Dendritic cell treated with granulocyte-macrophage colony-stimulating factor and Interleukin-4, amounts not matched to agents 40 ng/mL and 50 ng/mL, for 4 days (primary cell): Measurements from ENCODE around the gene ENTPD2.
"Not testable (repeated sequence)": the region's sequence is repeated elsewhere in the genome, so short reads cannot be mapped to it uniquely, and the experiment has no call there.

Experiments
- H3K27ac Mint-ChIP-seq: one replicate; pipeline ENCODE4 v1.8.0; 2022; ENCODE audit warnings: mild to moderate bottlenecking, mixed read lengths
- H3K27me3 Mint-ChIP-seq: one replicate; pipeline ENCODE4 v1.8.0; 2022; ENCODE audit warnings: mild to moderate bottlenecking, mixed read lengths
- H3K36me3 Mint-ChIP-seq: one replicate; pipeline ENCODE4 v1.8.0; 2022; ENCODE audit warnings: low read depth, mixed read lengths
- H3K4me1 Mint-ChIP-seq: one replicate; pipeline ENCODE4 v1.8.0; 2022; ENCODE audit warnings: low read depth, mixed read lengths
- H3K4me3 Mint-ChIP-seq: one replicate; pipeline ENCODE4 v1.8.0; 2022; ENCODE audit warnings: mild to moderate bottlenecking, moderate library complexity, mixed read lengths
- H3K9me3 Mint-ChIP-seq: one replicate; pipeline ENCODE4 v1.8.0; 2022; ENCODE audit warnings: mixed read lengths
- intact Hi-C: fragments of 100-400 bp; cut with micrococcal nuclease; formaldehyde crosslinking; loops from one replicate; pipeline ENCODE4 v1.15.0; 2022

The ENTPD2 gene

DNA sequence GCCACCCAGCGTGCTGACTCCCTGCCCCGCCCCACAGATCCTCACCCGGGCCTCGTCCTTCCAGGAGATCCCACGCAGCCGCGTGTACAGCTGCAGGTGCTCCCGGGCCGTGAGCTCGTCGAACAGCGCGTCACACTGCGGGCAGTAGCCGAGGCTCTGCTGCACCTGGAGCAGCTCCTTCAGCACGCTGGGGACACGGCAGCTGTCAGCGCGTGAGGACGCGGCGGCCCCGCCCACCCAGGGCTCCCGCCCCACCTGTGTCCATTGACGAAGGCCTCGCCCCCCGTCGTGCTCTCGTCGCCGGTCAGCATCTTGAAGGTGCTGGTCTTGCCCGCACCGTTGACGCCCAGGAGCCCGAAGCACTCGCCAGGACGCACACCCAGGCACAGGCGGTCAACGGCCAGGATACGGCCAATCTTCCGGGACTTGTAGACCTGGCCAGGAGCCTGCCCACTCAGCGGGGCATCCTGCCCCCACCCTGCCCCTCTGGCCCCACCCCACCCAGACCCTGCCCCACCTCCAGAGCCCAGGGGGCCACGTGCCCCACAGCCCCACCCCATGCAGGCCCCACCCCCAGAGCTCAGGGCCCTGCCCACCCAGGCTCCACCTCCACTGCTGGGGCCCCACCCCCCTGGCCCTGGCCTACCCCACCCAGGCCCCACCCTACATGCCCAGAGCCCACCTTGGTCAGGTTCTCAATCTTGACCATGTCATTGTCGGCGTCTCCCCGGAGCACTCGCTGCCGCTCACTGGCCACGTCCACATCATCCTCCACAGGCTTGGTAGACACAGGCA lies 43.7 kb downstream of the ENTPD2 start:
- no peak overlapping the region for H3K27ac Mint-ChIP-seq
- peaks cover 8% of the 10 kb centered on the region for H3K27me3 Mint-ChIP-seq
- H3K36me3 Mint-ChIP-seq = peaks cover 72% of the 10 kb centered on the region
- peaks cover 9% of the 10 kb centered on the region for H3K4me1 Mint-ChIP-seq
- intact Hi-C loops = no loop called here
- H3K9me3 Mint-ChIP-seq = peaks cover under 1% of the 10 kb centered on the region
- no peak overlapping the region for H3K4me3 Mint-ChIP-seq

DNA sequence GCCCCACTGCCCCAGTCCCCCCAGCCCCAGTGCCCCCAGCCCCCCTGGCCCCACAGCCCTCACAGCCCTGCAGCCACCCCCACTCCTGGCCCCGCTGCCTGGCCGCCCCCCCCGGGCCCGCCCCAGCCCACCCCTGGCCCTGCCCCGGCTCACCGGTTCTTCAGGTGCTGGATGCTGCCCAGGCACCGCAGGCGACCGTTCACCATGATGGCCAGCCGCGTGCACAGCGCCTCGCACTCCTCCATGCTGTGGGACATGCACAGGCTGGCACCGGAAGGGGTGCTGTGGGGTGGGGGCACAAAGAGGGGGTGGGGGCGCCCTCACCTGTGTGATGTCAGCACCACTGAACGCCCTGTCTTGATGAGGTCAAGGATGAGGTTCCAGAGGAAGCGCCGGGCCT lies 44.6 kb downstream of the ENTPD2 start:
- Mint-ChIP-seq H3K27me3 (peaks cover 8% of the 10 kb centered on the region), H3K36me3 (peaks cover 62% of the 10 kb centered on the region), H3K9me3 (peaks cover 8% of the 10 kb centered on the region), H3K27ac (no peak overlapping the region), H3K4me1 (peaks cover 9% of the 10 kb centered on the region), H3K4me3 (no peak overlapping the region)
- intact Hi-C loops = no loop called here

DNA sequence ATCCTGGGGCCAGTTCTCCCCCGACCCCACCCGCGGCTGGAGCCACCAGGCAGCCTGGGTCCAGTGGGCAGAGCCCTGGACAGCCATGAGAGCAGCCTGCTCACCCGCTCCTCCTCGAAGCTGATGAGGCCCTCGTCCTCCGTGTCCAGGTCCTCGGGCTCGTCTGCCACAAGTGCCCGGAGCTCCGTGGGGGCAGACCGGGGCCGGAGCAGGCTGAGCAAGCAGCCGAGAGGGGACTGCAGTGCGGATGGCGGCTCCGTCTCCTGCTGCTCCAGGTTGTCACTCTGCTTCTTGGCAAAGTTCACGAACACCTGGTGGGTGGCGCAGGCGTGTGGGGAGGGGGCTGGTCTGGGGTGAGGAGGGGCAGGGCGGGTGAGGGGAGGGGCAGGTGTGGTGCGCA lies 45.5 kb downstream of the ENTPD2 start:
- H3K4me3 Mint-ChIP-seq = no peak overlapping the region
- peaks cover 53% of the 10 kb centered on the region for H3K36me3 Mint-ChIP-seq
- intact Hi-C loops = no loop called here
- H3K27me3 Mint-ChIP-seq = peaks cover 8% of the 10 kb centered on the region
- peaks cover 9% of the 10 kb centered on the region for H3K4me1 Mint-ChIP-seq
- H3K9me3 Mint-ChIP-seq = peaks cover 8% of the 10 kb centered on the region
- H3K27ac Mint-ChIP-seq = no peak overlapping the region

GRCh38 chr9:137007816-137008270 lies 46.0 kb downstream of the ENTPD2 start:
- Mint-ChIP-seq H3K4me3 (no peak overlapping the region), H3K9me3 (peaks cover 8% of the 10 kb centered on the region), H3K27me3 (peaks cover 8% of the 10 kb centered on the region), H3K4me1 (peaks cover 9% of the 10 kb centered on the region), H3K36me3 (peaks cover 51% of the 10 kb centered on the region), H3K27ac (no peak overlapping the region)
- intact Hi-C loops = no loop called here

DNA sequence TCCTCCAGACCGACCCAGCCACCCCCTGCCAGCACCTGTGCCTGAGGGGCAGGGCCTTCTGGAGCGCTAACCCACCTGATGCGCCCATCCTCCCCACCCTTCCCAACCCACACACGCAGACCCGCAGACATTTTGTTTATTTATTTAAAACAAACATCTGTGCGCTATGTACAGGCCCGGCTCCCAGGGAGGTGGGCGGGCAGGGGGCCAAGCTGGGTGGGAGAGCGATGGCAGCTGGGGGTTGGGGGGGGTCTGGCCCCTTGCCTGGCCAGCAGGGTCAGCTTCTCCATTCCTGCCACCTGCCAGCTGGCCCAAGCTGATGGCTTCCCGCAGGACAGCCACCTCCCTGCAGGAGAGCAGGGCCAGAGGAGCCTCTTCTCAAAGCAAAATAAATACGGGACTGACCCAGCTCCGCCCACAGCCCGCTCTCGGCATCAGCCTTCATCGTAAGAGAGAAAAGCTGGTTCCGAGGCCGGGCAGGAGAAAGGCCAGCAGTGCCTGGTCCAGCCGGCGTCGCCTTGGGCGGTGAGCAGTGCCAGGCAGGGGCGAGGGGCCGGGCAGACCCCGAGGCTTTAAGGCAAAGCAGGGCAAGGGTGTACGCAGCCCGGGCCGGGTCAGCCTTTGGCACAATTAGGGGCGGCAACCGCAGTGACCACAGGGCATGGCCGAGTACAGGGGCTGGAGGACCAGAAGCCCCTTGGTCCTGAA lies 46.6 kb downstream of the ENTPD2 start:
- Mint-ChIP-seq H3K4me3 (no peak overlapping the region), H3K27ac (no peak overlapping the region), H3K9me3 (peaks cover 8% of the 10 kb centered on the region), H3K27me3 (peaks cover 8% of the 10 kb centered on the region), H3K4me1 (peaks cover 9% of the 10 kb centered on the region), H3K36me3 (peaks cover 45% of the 10 kb centered on the region)
- intact Hi-C loops = no loop called here

DNA sequence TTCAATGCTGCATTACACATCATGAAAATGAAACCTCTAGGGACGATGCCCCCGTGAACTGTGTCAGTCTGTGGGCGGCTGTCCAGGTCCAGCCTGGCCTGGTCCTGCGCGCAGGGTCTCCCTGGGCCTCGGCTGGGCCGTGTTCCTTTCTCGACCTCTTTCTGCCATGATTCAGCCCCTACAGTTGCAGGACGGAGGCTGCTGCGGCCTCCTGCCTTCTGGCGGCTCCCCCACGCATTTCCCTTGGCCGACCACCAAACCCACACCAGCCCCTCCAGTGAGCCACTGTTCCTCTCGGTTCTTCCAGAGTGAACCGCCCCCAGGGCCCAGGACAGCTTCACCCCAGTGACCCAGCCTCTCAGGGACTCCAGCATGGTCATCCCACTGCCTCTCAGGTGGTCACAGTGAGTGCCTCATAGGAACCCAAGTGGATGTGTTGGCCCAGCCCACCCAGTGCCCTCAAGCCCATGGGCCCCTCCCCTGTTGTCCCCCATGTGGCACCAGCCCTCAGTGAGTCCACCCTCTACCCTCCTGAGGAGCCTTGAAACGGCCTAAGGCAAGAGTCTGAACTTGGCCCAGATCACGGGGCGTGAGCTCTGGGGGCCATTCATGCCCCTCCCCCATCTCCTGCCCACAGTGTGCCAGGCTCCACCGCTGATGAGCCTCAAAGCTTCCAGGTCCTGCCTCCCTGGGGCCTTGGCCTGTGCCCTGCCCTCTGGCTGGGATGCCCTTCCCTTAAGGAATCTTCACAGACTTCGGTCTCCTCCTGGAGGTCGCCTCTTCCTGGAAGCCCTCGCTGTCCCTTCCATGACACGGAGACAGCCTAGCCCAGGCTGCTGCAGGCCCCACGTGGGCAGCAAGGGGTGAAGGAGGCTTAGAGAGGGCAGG lies 47.5 kb downstream of the ENTPD2 start:
- peaks cover 36% of the 10 kb centered on the region for H3K36me3 Mint-ChIP-seq

GRCh38 chr9:137004285-137004684 lies 49.6 kb downstream of the ENTPD2 start:
- H3K9me3 Mint-ChIP-seq, H3K4me3 Mint-ChIP-seq, intact Hi-C loops, H3K27me3 Mint-ChIP-seq, H3K27ac Mint-ChIP-seq: not testable (repeated sequence)
- H3K4me1 Mint-ChIP-seq = peaks cover 33% of the 10 kb centered on the region
- H3K36me3 Mint-ChIP-seq = peaks cover 15% of the 10 kb centered on the region

More for the DNA sequence above, 47.5 kb downstream of the ENTPD2 start:
- intact Hi-C loops = no loop called here
- Mint-ChIP-seq H3K4me1 (peaks cover 13% of the 10 kb centered on the region), H3K4me3 (no peak overlapping the region), H3K9me3 (peaks cover 8% of the 10 kb centered on the region), H3K27me3 (peaks cover 8% of the 10 kb centered on the region), H3K27ac (peak overlapping the region; percentile 63)

- Mint-ChIP-seq H3K4me1 (peaks cover 47% of the 10 kb centered on the region), H3K4me3 (no peak overlapping the region), H3K27ac (no peak overlapping the region), H3K36me3 (no peaks in the 10 kb centered on the region), H3K9me3 (peaks cover 8% of the 10 kb centered on the region), H3K27me3 (peaks cover 16% of the 10 kb centered on the region)
- intact Hi-C loops = no loop called here
These were observed 51.2 kb downstream of the ENTPD2 start for GRCh38 chr9:137002646-137003041.

- intact Hi-C loops = no loop called here
- Mint-ChIP-seq H3K9me3 (peaks cover 8% of the 10 kb centered on the region), H3K27me3 (peaks cover 21% of the 10 kb centered on the region), H3K27ac (no peak overlapping the region), H3K36me3 (no peaks in the 10 kb centered on the region), H3K4me3 (no peak overlapping the region), H3K4me1 (peaks cover 53% of the 10 kb centered on the region)
These were observed 51.8 kb downstream of the ENTPD2 start for GRCh38 chr9:137001857-137002645.

GRCh38 chr9:137000177-137000930 lies 53.5 kb downstream of the ENTPD2 start:
- no peaks in the 10 kb centered on the region for H3K36me3 Mint-ChIP-seq
- H3K27ac Mint-ChIP-seq = peak overlapping the region; percentile 75
- peaks cover 57% of the 10 kb centered on the region for H3K4me1 Mint-ChIP-seq
- peaks cover 8% of the 10 kb centered on the region for H3K9me3 Mint-ChIP-seq
- intact Hi-C loops = no loop called here
- H3K27me3 Mint-ChIP-seq = peaks cover 27% of the 10 kb centered on the region
- no peak overlapping the region for H3K4me3 Mint-ChIP-seq
